WTC11 (cell line): ENCODE data around the gene LOC128125822.

Source experiments
- ATAC-seq: fragments of 200-7000 bp; cut with Tn5 transposase; 2 replicates; pipeline ENCODE4 v1.10.0; 2021; ENCODE audit warnings: mild to moderate bottlenecking, moderate library complexity
- CTCF ChIA-PET: fragments of 300-600 bp; sonication (Branson Sonifier 250); formaldehyde crosslinking; loops from one replicate; lab custom pipeline; 2021; ENCODE audit warnings: antibody characterized with exemption; lab: Charles Lee
- POLR2A ChIA-PET: fragments of 350-600 bp; sonication (Branson Sonifier 250); formaldehyde crosslinking; loops from one replicate; lab custom pipeline; 2021; ENCODE audit warnings: antibody characterized with exemption; lab: Charles Lee
- DNase-seq: peaks from one replicate; pipeline ENCODE4 v3.0.0; 2021; ENCODE audit warnings: low spot score
- H3K27ac Mint-ChIP-seq: 2 replicates; pipeline ENCODE4 v1.8.0; 2021; ENCODE audit warnings: mixed read lengths
- H3K27me3 Mint-ChIP-seq: 2 replicates; pipeline ENCODE4 v1.8.0; 2021; ENCODE audit warnings: low read depth, mild to moderate bottlenecking, moderate library complexity, mixed read lengths
- H3K36me3 Mint-ChIP-seq: 2 replicates; pipeline ENCODE4 v1.8.0; 2021; ENCODE audit warnings: mixed read lengths
- H3K4me1 Mint-ChIP-seq: 2 replicates; pipeline ENCODE4 v1.8.0; 2022; ENCODE audit warnings: mixed read lengths
- H3K4me3 Mint-ChIP-seq: 2 replicates; pipeline ENCODE4 v1.8.0; 2021; ENCODE audit warnings: mild to moderate bottlenecking, moderate library complexity, mixed read lengths
- H3K9me3 Mint-ChIP-seq: 2 replicates; pipeline ENCODE4 v1.8.0; 2021; ENCODE audit warnings: mixed read lengths
- ATF2 ChIP-seq: sonication (generic); formaldehyde crosslinking; IDR thresholded peaks from 2 replicates; pipeline ENCODE4 v1.8.1; 2022; ENCODE audit warnings: low read depth, missing genetic modification reagents, borderline replicate concordance
- CREM ChIP-seq: sonication (generic); formaldehyde crosslinking; IDR thresholded peaks from 2 replicates; pipeline ENCODE4 v1.8.1; 2022; ENCODE audit warnings: mild to moderate bottlenecking, missing genetic modification reagents, moderate library complexity
- CTCF ChIP-seq: fragments of 200-600 bp; IDR thresholded peaks from 2 replicates; pipeline ENCODE4 v1.8.0; 2022; ENCODE audit warnings: antibody characterized with exemption
- E2F1 ChIP-seq: sonication (generic); formaldehyde crosslinking; IDR thresholded peaks from 2 replicates; pipeline ENCODE4 v1.8.0; 2022; ENCODE audit warnings: mild to moderate bottlenecking, missing genetic modification reagents
- ELF4 ChIP-seq: sonication (generic); formaldehyde crosslinking; IDR thresholded peaks from 2 replicates; pipeline ENCODE4 v1.8.1; 2022; ENCODE audit warnings: low read depth, mild to moderate bottlenecking, moderate library complexity, missing genetic modification reagents
- ETV6 ChIP-seq: sonication (generic); formaldehyde crosslinking; IDR thresholded peaks from 2 replicates; pipeline ENCODE4 v1.8.1; 2022; ENCODE audit warnings: mild to moderate bottlenecking, missing genetic modification reagents
- FOXK1 ChIP-seq: sonication (generic); formaldehyde crosslinking; IDR thresholded peaks from 2 replicates; pipeline ENCODE4 v1.8.0; 2022; ENCODE audit warnings: mild to moderate bottlenecking, moderate library complexity, missing genetic modification reagents
- FOXP4 ChIP-seq: sonication (generic); formaldehyde crosslinking; IDR thresholded peaks from 2 replicates; pipeline ENCODE4 v1.8.0; 2022; ENCODE audit warnings: mild to moderate bottlenecking, missing genetic modification reagents
- MXD4 ChIP-seq: fragments of 250-450 bp; sonication (Bioruptor Pico); IDR thresholded peaks from 2 replicates; pipeline ENCODE4 v1.8.0; 2021; ENCODE audit warnings: mild to moderate bottlenecking, moderate library complexity, borderline replicate concordance
- NFATC4 ChIP-seq: fragments of 250-450 bp; sonication (Bioruptor Pico); IDR thresholded peaks from 2 replicates; pipeline ENCODE4 v1.9.0; 2021; ENCODE audit warnings: mild to moderate bottlenecking
- NFE2L1 ChIP-seq: sonication (generic); formaldehyde crosslinking; IDR thresholded peaks from 2 replicates; pipeline ENCODE4 v1.8.1; 2023; ENCODE audit warnings: missing genetic modification reagents
- NFYB ChIP-seq: sonication (generic); formaldehyde crosslinking; conservative IDR thresholded peaks from 2 replicates; pipeline ENCODE4 v1.8.0; 2022; ENCODE audit warnings: low read depth, missing genetic modification reagents
- NR2C2 ChIP-seq: sonication (generic); formaldehyde crosslinking; IDR thresholded peaks from 2 replicates; pipeline ENCODE4 v1.8.0; 2022; ENCODE audit warnings: mild to moderate bottlenecking, missing genetic modification reagents
- PRRX2 ChIP-seq: fragments of 250-450 bp; sonication (Bioruptor Pico); IDR thresholded peaks from 2 replicates; pipeline ENCODE4 v1.8.0; 2021; ENCODE audit warnings: mild to moderate bottlenecking
- SMAD3 ChIP-seq: sonication (generic); formaldehyde crosslinking; IDR thresholded peaks from 2 replicates; pipeline ENCODE4 v1.8.0; 2022; ENCODE audit warnings: missing genetic modification reagents, mild to moderate bottlenecking, borderline replicate concordance
- TEAD1 ChIP-seq: sonication (generic); formaldehyde crosslinking; IDR thresholded peaks from 2 replicates; pipeline ENCODE4 v1.8.0; 2022; ENCODE audit warnings: mild to moderate bottlenecking, missing genetic modification reagents
- ZNF263 ChIP-seq: sonication (generic); formaldehyde crosslinking; IDR thresholded peaks from 2 replicates; pipeline ENCODE4 v1.8.1; 2022; ENCODE audit warnings: low read depth, mild to moderate bottlenecking, moderate library complexity, missing genetic modification reagents
- ZNF512 ChIP-seq: sonication (generic); formaldehyde crosslinking; IDR thresholded peaks from 2 replicates; pipeline ENCODE4 v1.8.1; 2022; ENCODE audit warnings: missing genetic modification reagents, borderline replicate concordance
- TF ChIP-seq, protein P1 (sequence below): fragments of 250-450 bp; sonication (Bioruptor Pico); IDR thresholded peaks from 2 replicates; pipeline ENCODE4 v2.1.2; 2022; ENCODE audit warnings: mild to moderate bottlenecking, moderate library complexity
- TF ChIP-seq, protein P2 (sequence below): fragments of 250-450 bp; sonication (Bioruptor Pico); IDR thresholded peaks from 2 replicates; pipeline ENCODE4 v1.9.0; 2021; ENCODE audit warnings: mild to moderate bottlenecking

The LOC128125822 gene

GRCh38 chr6:63523630-63524029 is 48.6 kb upstream of the LOC128125822 start (continued):
- TF ChIP-seq CTCF, result no peak
- no peak for TF ChIP-seq NFYB (CRISPR knock-in tag)
- no peak for TF ChIP-seq FOXP4 (CRISPR knock-in tag)
- TF ChIP-seq NFE2L1 (CRISPR knock-in tag), result no peak
- TF ChIP-seq, protein P1, sequence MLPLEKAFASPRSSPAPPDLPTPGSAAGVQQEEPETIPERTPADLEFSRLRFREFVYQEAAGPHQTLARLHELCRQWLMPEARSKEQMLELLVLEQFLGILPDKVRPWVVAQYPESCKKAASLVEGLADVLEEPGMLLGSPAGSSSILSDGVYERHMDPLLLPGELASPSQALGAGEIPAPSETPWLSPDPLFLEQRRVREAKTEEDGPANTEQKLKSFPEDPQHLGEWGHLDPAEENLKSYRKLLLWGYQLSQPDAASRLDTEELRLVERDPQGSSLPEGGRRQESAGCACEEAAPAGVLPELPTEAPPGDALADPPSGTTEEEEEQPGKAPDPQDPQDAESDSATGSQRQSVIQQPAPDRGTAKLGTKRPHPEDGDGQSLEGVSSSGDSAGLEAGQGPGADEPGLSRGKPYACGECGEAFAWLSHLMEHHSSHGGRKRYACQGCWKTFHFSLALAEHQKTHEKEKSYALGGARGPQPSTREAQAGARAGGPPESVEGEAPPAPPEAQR (CRISPR knock-in tag), result no peak
- TF ChIP-seq NR2C2 (CRISPR knock-in tag), result no peak
- TF ChIP-seq, all 79 proteins: peak for 0

DNA sequence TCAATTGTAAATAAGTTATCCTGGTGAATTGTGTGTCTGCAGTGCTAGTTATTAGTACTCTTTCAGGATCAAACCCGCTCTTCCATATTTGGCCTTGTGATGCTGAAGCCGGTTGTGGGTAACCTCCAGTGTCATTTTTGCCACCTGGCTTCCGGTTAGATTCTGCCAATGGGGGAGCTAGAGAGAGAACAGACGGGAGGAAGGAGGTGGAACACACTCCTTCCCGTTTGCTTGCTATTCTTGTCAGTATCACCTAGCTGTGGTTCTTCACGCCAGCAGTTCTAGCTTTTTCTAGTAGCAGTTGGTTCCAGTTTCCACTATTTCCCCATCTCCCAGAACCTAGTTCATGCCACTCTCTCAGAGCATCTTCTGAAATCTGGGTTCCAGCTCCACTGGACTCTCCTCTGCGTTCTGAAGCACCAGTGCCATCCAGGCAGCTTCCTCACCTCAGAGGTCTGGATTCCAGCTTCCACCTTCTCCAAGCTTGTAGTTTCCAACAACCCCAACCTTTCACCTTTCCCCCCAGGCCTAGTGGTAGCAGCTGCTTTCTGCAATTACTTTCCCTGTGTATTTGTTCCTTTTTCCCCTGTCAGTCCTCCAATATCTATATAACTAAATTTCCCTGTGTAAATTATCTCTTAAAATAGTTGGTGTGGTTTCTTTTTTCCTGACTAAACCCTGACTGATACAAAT is 46.9 kb upstream of the LOC128125822 start:
- no peak for DNase-seq
- Mint-ChIP-seq H3K4me3 (no peak overlapping the region), H3K9me3 (peaks cover 15% of the 10 kb centered on the region), H3K4me1 (no peaks in the 10 kb centered on the region), H3K36me3 (no peaks in the 10 kb centered on the region; the same call in 1 of the 2 replicates), H3K27me3 (peaks cover 22% of the 10 kb centered on the region), H3K27ac (no peak overlapping the region)
- POLR2A ChIA-PET, result interaction anchor here (0.7 kb wide), 1 partner anchor 48 kb away, joined by 5 read pairs; no protein-coding TSS in a partner anchor
- CTCF ChIA-PET, result interaction anchor here (0.6 kb wide), 1 partner anchor 17 kb away, joined by 3 read pairs; no protein-coding TSS in a partner anchor
- no peak for TF ChIP-seq MXD4 (CRISPR knock-in tag)
- no peak for TF ChIP-seq CREM
- no peak for TF ChIP-seq NFATC4
- no peak for TF ChIP-seq FOXK1
- no peak for TF ChIP-seq ELF4 (CRISPR knock-in tag)
- TF ChIP-seq, protein P2, sequence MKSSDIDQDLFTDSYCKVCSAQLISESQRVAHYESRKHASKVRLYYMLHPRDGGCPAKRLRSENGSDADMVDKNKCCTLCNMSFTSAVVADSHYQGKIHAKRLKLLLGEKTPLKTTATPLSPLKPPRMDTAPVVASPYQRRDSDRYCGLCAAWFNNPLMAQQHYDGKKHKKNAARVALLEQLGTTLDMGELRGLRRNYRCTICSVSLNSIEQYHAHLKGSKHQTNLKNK (CRISPR knock-in tag), result no peak
- TF ChIP-seq ETV6 (CRISPR knock-in tag), result no peak
- no peak for TF ChIP-seq ZNF263 (CRISPR knock-in tag)
- TF ChIP-seq TEAD1 (CRISPR knock-in tag), result no peak
- TF ChIP-seq SMAD3, result no peak
- no peak for TF ChIP-seq E2F1
- no peak for TF ChIP-seq NFE2L1 (CRISPR knock-in tag)
- ATAC-seq, result peak; percentile 71

DNA sequence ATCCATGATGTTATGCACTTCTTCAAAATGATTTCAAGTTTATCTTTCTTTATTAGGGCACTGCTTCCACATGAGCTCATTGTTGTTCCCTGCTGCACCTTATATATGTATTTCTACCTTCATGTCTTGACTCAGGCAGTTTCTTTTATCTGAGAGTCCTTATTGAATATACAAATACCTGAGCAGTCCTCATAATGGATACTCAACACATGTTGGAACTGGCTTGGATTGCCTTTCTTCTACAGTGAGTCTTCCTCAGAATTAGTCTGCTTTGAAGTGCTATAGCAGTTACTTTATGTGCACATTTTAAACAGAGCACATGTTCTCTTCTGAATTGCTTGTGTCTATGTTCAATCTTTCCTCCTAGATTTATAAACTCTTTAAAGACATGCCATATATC is 45.3 kb upstream of the LOC128125822 start:
- Mint-ChIP-seq H3K4me1 (no peaks in the 10 kb centered on the region), H3K27ac (no peak overlapping the region), H3K27me3 (peaks cover 33% of the 10 kb centered on the region), H3K9me3 (peaks cover 12% of the 10 kb centered on the region), H3K36me3 (no peaks in the 10 kb centered on the region; the same call in 1 of the 2 replicates), H3K4me3 (no peak overlapping the region)
- no peak for DNase-seq
- no peak for ATAC-seq
- CTCF ChIA-PET, result no interaction called here
- POLR2A ChIA-PET, result no interaction called here
- TF ChIP-seq ZNF512, result no peak
- TF ChIP-seq ATF2 (CRISPR knock-in tag), result no peak
- no peak for TF ChIP-seq PRRX2 (CRISPR knock-in tag)
